Osteocyte (in vitro differentiated cells): ENCODE results near the gene FOXF2. TPM values are rescaled to one million over a fixed set of nuclear protein-coding genes. Genes with fewer than 3 reads are reported as not detected.

Source experiments
- DNase-seq: peaks from one replicate; pipeline ENCODE4 v3.0.0; 2021; ENCODE audit warnings: mixed read lengths; ENCODE audit not compliant: unreplicated experiment; ENCODE audit errors: extremely low spot score
- H3K27ac Mint-ChIP-seq: one replicate; pipeline ENCODE4 v1.8.0; 2021; ENCODE audit warnings: mild to moderate bottlenecking, mixed read lengths; ENCODE audit not compliant: unreplicated experiment
- H3K27me3 Mint-ChIP-seq: one replicate; pipeline ENCODE4 v1.8.0; 2021; ENCODE audit warnings: mixed read lengths; ENCODE audit not compliant: unreplicated experiment
- H3K36me3 Mint-ChIP-seq: one replicate; pipeline ENCODE4 v1.8.0; 2021; ENCODE audit warnings: mixed read lengths; ENCODE audit not compliant: unreplicated experiment
- H3K4me1 Mint-ChIP-seq: one replicate; pipeline ENCODE4 v1.8.0; 2021; ENCODE audit warnings: mixed read lengths; ENCODE audit not compliant: unreplicated experiment
- H3K4me3 Mint-ChIP-seq: one replicate; pipeline ENCODE4 v1.8.0; 2021; ENCODE audit warnings: mild to moderate bottlenecking, moderate library complexity, mixed read lengths; ENCODE audit not compliant: unreplicated experiment
- H3K9me3 Mint-ChIP-seq: one replicate; pipeline ENCODE4 v1.8.0; 2021; ENCODE audit warnings: mixed read lengths; ENCODE audit not compliant: unreplicated experiment
- total RNA-seq: library from RNA; stranded (reverse); gene quantifications from 2 replicates; pipeline ENCODE4 v1.2.1, GENCODE V29; 2021
- TF ChIP-seq, protein P1 (sequence below): fragments of 200-600 bp; sonication (generic); IDR thresholded peaks from 2 replicates; pipeline ENCODE4 v1.5.0; 2021; ENCODE audit warnings: antibody characterized with exemption, mild to moderate bottlenecking, moderate library complexity

FOXF2 gene
- total RNA-seq, 1 donor from 2014 or later: 1.8 TPM

DNA sequence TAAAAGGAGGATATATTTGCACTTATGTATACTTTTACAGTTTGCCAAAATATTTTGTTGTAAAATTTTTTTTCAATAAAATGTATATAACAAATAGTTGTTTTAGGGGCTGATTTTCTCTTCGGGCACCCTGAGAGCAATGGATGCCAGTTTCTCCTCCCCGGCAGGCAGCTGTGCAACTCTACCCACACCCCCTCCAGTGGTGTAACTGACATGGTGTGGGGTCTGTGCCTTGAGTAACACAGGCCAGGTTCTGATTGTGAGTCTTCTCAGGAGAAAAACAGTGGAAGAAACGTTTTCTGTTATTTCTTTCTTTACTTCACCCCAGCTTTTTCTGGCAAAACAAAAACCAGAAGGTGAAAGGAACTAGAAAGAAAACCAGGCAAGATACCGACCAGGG, 6.1 kb downstream of the FOXF2 start:
- Mint-ChIP-seq H3K36me3 (no peaks in the 10 kb centered on the region), H3K4me3 (no peak overlapping the region), H3K27me3 (peaks cover 70% of the 10 kb centered on the region), H3K4me1 (peaks cover 20% of the 10 kb centered on the region), H3K9me3 (no peaks in the 10 kb centered on the region), H3K27ac (no peak overlapping the region)
- TF ChIP-seq, protein P1, sequence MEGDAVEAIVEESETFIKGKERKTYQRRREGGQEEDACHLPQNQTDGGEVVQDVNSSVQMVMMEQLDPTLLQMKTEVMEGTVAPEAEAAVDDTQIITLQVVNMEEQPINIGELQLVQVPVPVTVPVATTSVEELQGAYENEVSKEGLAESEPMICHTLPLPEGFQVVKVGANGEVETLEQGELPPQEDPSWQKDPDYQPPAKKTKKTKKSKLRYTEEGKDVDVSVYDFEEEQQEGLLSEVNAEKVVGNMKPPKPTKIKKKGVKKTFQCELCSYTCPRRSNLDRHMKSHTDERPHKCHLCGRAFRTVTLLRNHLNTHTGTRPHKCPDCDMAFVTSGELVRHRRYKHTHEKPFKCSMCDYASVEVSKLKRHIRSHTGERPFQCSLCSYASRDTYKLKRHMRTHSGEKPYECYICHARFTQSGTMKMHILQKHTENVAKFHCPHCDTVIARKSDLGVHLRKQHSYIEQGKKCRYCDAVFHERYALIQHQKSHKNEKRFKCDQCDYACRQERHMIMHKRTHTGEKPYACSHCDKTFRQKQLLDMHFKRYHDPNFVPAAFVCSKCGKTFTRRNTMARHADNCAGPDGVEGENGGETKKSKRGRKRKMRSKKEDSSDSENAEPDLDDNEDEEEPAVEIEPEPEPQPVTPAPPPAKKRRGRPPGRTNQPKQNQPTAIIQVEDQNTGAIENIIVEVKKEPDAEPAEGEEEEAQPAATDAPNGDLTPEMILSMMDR: no peak
- DNase-seq: no peak

DNA sequence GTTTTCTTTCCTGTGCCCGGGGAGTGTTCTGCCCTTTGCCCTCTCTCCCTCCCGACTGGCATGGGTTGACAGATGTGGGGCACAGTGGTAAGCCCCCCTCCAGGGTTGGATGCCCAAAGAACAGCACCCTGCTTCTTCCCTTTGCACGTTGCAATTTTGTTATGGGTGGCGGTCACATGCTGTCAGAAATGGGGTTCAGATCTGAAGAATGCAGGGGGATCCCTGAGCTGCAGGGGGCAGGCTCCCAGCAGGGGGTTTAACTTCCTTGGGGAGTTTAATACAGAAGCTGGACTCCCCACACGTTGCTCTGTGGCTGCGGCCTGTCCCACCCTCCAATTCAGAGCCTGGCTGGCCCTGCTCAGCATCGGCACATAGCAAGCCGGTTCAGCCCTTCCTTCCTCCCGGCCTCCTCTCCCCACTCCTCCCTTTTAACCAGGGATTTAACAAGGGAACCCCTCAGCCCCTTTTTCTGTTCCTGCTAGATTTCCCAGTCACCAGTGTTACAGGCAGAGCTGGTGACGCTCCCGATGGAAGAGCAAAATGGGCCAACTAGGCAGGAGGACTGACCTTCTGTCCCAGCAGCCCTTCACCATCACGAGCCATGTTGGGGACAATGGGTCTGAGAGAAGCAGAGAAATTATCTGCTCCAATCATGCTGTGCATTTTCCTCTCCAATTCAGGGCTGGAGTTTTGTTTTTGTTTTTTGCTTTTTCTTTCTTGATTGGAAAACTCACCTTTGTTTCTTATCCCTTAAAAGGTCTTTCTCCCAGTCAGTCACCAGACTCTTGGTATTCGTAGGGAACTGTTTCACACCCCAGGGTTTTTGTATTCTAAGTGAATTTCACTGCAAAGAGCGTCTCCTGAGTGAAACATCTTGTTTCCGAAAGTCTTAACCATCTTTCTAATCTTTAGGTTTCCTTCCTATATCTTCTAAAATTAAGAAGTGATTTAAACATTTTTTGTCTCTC, 6.8 kb downstream of the FOXF2 start:
- no peaks in the 10 kb centered on the region for H3K36me3 Mint-ChIP-seq
- H3K9me3 Mint-ChIP-seq: no peaks in the 10 kb centered on the region
- no peak overlapping the region for H3K4me3 Mint-ChIP-seq
- no peak overlapping the region for H3K27ac Mint-ChIP-seq
- no peak for DNase-seq
- H3K27me3 Mint-ChIP-seq: peaks cover 66% of the 10 kb centered on the region
- peaks cover 16% of the 10 kb centered on the region for H3K4me1 Mint-ChIP-seq
- TF ChIP-seq, protein P1: no peak

DNA sequence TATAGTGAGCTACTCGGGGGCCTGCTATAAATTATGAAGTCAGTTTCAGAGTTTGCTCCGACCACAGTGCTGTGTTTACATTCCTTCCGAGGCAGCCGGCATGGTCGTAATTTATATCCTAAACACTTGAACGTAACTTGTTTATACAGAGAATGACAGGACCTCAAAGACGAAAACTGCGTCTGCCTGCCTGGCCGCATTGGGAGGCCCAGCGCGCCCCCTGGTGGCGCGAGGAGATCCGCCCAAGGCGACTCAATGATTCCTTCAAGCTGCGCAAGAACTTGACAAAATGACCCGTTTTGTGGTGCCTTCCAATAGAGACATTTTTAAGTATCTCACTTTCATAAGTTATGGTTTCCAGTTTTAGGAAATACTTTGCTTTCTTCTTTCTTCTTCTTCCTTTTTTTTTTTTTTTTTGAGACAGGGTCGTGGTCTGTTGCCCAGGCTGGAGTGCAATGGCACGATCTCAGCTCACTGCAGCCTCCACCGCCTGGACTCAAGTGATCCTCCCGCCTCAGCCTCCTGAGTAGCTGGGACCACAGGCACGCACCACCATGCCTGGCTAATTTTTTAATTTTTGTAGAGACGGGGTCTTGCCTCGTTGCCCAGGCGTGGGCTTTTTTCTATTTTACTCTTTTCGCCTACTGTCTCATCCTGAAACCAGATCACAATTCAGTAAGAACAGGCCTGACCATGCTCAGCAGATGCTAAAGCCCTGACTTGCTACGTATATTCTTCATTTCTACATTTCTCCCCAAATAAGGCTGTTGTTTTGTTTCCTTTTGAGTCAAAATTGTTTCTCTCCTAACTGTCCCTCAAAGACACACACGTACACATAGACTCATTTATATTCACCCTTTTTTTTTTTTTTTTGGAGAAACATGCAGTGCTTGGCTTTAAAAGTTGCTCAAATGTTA, 7.8 kb downstream of the FOXF2 start:
- H3K4me1 Mint-ChIP-seq: peaks cover 8% of the 10 kb centered on the region
- no peak overlapping the region for H3K27ac Mint-ChIP-seq
- H3K4me3 Mint-ChIP-seq: no peak overlapping the region

DNA sequence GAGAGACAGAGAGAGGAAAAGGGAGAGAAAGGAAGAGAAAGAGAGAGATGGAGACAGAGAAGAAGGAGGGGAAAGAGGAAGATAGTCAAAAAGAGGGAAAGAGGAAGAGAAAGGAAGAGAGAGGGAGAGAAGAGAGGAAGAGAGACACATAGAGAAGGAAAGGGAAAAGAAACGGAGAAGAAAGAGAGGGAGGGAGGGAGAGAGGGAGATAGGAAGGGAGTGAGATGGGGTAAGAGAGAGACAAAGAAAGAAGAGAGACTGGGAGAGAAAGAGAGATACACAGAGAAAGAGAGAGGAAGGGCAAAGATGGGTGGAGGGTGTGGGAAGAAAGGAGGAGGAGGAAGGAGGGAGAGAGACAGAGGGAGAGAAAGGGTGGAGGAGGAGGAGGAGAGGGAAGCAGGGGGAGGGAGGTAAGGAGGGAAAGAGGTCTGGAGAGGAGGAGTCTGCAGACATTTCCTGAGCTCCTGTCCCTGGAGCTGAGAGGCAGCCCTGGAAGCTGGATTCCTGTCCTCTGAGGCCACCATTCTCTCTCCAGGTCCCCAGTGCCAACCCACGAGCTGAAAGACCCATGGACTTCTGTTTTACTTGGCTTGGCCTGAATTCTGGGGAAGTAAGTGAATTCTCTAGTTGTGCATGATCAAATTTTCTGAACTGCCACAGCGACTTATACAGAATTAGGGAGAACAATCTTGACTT, 9.9 kb downstream of the FOXF2 start:
- peaks cover 5% of the 10 kb centered on the region for H3K4me1 Mint-ChIP-seq
- no peak for DNase-seq
- H3K27me3 Mint-ChIP-seq: peaks cover 45% of the 10 kb centered on the region
- no peak overlapping the region for H3K27ac Mint-ChIP-seq
- no peaks in the 10 kb centered on the region for H3K9me3 Mint-ChIP-seq
- H3K36me3 Mint-ChIP-seq: no peaks in the 10 kb centered on the region
- TF ChIP-seq, protein P1: no peak
- H3K4me3 Mint-ChIP-seq: no peak overlapping the region

More for the DNA sequence above, 7.8 kb downstream of the FOXF2 start:
- H3K9me3 Mint-ChIP-seq: no peaks in the 10 kb centered on the region
- TF ChIP-seq, protein P1: peak; percentile 97
- no peaks in the 10 kb centered on the region for H3K36me3 Mint-ChIP-seq
- H3K27me3 Mint-ChIP-seq: peaks cover 56% of the 10 kb centered on the region
- peak; percentile 89 for DNase-seq
